Endothelial cell of umbilical vein (primary cell): ENCODE data around the gene DLST. TPM values are rescaled to one million over a fixed set of nuclear protein-coding genes. Genes with fewer than 3 reads are reported as not detected.

Experiments used
- BruUV-seq: library from RNA; stranded (reverse); fragments of 400-500 nt; replicated peaks from 2 replicates; lab custom pipeline; 2021; lab: Mats Ljungman, UMichigan
- CTCF ChIA-PET: fragments of 300-600, 350-600 bp; sonication (Branson Sonifier 250); formaldehyde crosslinking; loops from one replicate; lab custom pipeline; 2021; ENCODE audit warnings: antibody characterized with exemption, inconsistent platforms; lab: Charles Lee
- POLR2A ChIA-PET: fragments of 300-600, 350-600 bp; sonication (Branson Sonifier 250); formaldehyde crosslinking; loops from one replicate; lab custom pipeline; 2021; ENCODE audit warnings: antibody characterized with exemption, inconsistent platforms; lab: Charles Lee
- DNase-seq: peaks from one replicate; pipeline ENCODE4 v3.0.0-alpha.2; 2011; ENCODE audit warnings: low read depth, low spot score
- FAIRE-seq: peaks from 2 replicates; lab custom pipeline; 2011; peaks lifted over from hg19 to GRCh38; lab: Jason Lieb, UNC
- H2AFZ ChIP-seq: 2 replicates; pipeline ENCODE4 v1.6.0; 2012; ENCODE audit warnings: low read depth, low read length, control low read depth, inconsistent platforms
- H3K27ac ChIP-seq: 2 replicates; pipeline ENCODE4 v1.5.1; 2011; ENCODE audit warnings: low read depth, mild to moderate bottlenecking, control low read depth, low read length, moderate library complexity; ENCODE audit not compliant: insufficient read depth
- H3K27me3 ChIP-seq, 2 experiments: 2 replicates each; pipeline versions ENCODE4 v1.6.0 to v1.6.1; 2011; ENCODE audit warnings: low read length in 2 of 2, mixed read lengths in 1 of 2; ENCODE audit not compliant: control insufficient read depth in 2 of 2, insufficient read depth in 2 of 2
- H3K36me3 ChIP-seq, 2 experiments: 2 replicates in 1 of 2; 3 replicates in 1 of 2; pipeline ENCODE4 v1.5.1; 2011; ENCODE audit warnings: low read length in 2 of 2, mild to moderate bottlenecking in 1 of 2, moderate library complexity in 1 of 2; ENCODE audit not compliant: control insufficient read depth in 2 of 2, insufficient read depth in 2 of 2; ENCODE audit errors: extremely low read depth in 1 of 2
- H3K4me1 ChIP-seq: 3 replicates; pipeline ENCODE4 v1.5.1; 2011; ENCODE audit warnings: mild to moderate bottlenecking, low read length; ENCODE audit not compliant: control insufficient read depth, insufficient read depth; ENCODE audit errors: extremely low read depth
- H3K4me2 ChIP-seq: 2 replicates; pipeline ENCODE4 v1.6.1; 2011; ENCODE audit warnings: low read length, control low read depth, mixed read lengths; ENCODE audit not compliant: insufficient read depth
- H3K4me3 ChIP-seq, 3 experiments: fragments of 200-600 bp in 1 of 3; sonication (generic), shearing (Covaris generic) in 1 of 3; replicated peaks in 1 of 3; 2 replicates each; pipeline ENCODE4 v1.5.1; 2011 to 2016; ENCODE audit warnings: control low read depth in 3 of 3, low read length in 3 of 3, mild to moderate bottlenecking in 2 of 3, inconsistent platforms in 1 of 3, low read depth in 1 of 3, moderate library complexity in 1 of 3; ENCODE audit not compliant: insufficient read depth in 1 of 3
- H3K79me2 ChIP-seq: 2 replicates; pipeline ENCODE4 v1.6.0; 2012; ENCODE audit warnings: low read length, inconsistent platforms; ENCODE audit not compliant: control insufficient read depth, insufficient read depth
- H3K9ac ChIP-seq: replicated peaks from 2 replicates; pipeline ENCODE3; 2011; ENCODE audit warnings: low read length, control low read depth; ENCODE audit not compliant: insufficient read depth; ENCODE audit errors: extremely low read depth
- H3K9me1 ChIP-seq: replicated peaks from 3 replicates; pipeline ENCODE4 v1.6.0; 2011; ENCODE audit warnings: mild to moderate bottlenecking, low read length; ENCODE audit not compliant: control insufficient read depth, insufficient read depth; ENCODE audit errors: extremely low read depth
- H3K9me3 ChIP-seq: replicated peaks from 2 replicates; pipeline ENCODE4 v1.5.1; 2012; ENCODE audit warnings: low read length, inconsistent platforms; ENCODE audit not compliant: control insufficient read depth, insufficient read depth
- H4K20me1 ChIP-seq: replicated peaks from 2 replicates; pipeline ENCODE3; 2011; ENCODE audit warnings: mild to moderate bottlenecking, low read length; ENCODE audit not compliant: control insufficient read depth, insufficient read depth; ENCODE audit errors: extremely low read depth
- CTCF ChIP-seq, 2 donors: IDR thresholded peaks; 1 replicate in 1 of 2; 2 replicates in 1 of 2; pipeline ENCODE4 v1.5.1; 2011; ENCODE audit warnings: low read length in 2 of 2, mild to moderate bottlenecking in 2 of 2, moderate library complexity in 2 of 2, control low read depth in 1 of 2, inconsistent platforms in 1 of 2, low read depth in 1 of 2; ENCODE audit not compliant: insufficient read depth in 1 of 2; ENCODE audit errors: extremely low read depth in 1 of 2
- EZH2 ChIP-seq: IDR thresholded peaks from 2 replicates; pipeline ENCODE4 v1.6.1; 2012; ENCODE audit warnings: borderline replicate concordance, low read depth, mild to moderate bottlenecking, moderate library complexity, low read length, inconsistent platforms; ENCODE audit not compliant: severe bottlenecking
- FOS ChIP-seq: IDR thresholded peaks from 2 replicates; pipeline ENCODE4 v1.6.1; 2011; ENCODE audit warnings: mild to moderate bottlenecking, low read length, moderate library complexity, borderline replicate concordance; ENCODE audit not compliant: insufficient read depth
- GATA2 ChIP-seq: IDR thresholded peaks from 2 replicates; pipeline ENCODE4 v1.7.0; 2011; ENCODE audit warnings: low read depth, mild to moderate bottlenecking, moderate library complexity, mixed read lengths, low read length; ENCODE audit not compliant: insufficient read length, insufficient read depth
- JUN ChIP-seq: IDR thresholded peaks from 2 replicates; pipeline ENCODE4 v1.6.1; 2011; ENCODE audit warnings: borderline replicate concordance, low read depth; ENCODE audit not compliant: insufficient read length, insufficient read depth
- MAX ChIP-seq: IDR thresholded peaks from 2 replicates; pipeline ENCODE4 v1.6.1; 2011; ENCODE audit not compliant: insufficient read depth, insufficient read length
- MYC ChIP-seq: IDR thresholded peaks from one replicate; pipeline ENCODE4 v1.6.1; 2011; ENCODE audit warnings: mild to moderate bottlenecking, low read depth, low read length
- POLR2A ChIP-seq: IDR thresholded peaks from 2 replicates; pipeline ENCODE4 v1.6.1; 2012; ENCODE audit warnings: low read depth, mild to moderate bottlenecking, control low read depth, low read length
- POLR2AphosphoS5 ChIP-seq: IDR thresholded peaks from 2 replicates; pipeline ENCODE4 v1.6.1; 2012; ENCODE audit warnings: low read depth, mild to moderate bottlenecking, control low read depth, low read length, moderate library complexity; ENCODE audit not compliant: insufficient read depth
- dilution Hi-C: fragments of 300-500 bp; cut with MboI; formaldehyde crosslinking; loops from one replicate; pipeline ENCODE4 v1.15.0; 2019; ENCODE audit warnings: low sequenced_read_pairs; ENCODE audit not compliant: extremely low pct_ligation_motif_present
- intact Hi-C: fragments of 100-400 bp; cut with micrococcal nuclease; formaldehyde crosslinking; loops from one replicate; pipeline ENCODE4 v1.10.0; 2022
- polyA plus RNA-seq, 4 experiments: library from polyadenylated mRNA; depleted of rRNA in 3 of 4; stranded (reverse) in 3 of 4; unstranded in 1 of 4; fragments of >200 nt; gene quantifications; 2 replicates each; pipeline versions ENCODE4 v1.2.1 to v1.2.3, GENCODE V29; 2011 to 2012; ENCODE audit warnings: missing spikeins in 1 of 4
- total RNA-seq: library from RNA; stranded (reverse); gene quantifications from 2 replicates; pipeline ENCODE4 v1.2.3, GENCODE V29; 2021

The DLST gene
- total and polyA plus RNA-seq, 2 donors (not counting 3 experiments of a cell fraction or from before 2014, with no cell fraction given), result 98.4 to 110 TPM

- H3K9ac ChIP-seq, result no peak overlapping the region
- H3K9me3 ChIP-seq, result no peaks in the 10 kb centered on the region
- H3K27me3 ChIP-seq, result peaks cover 5 to 9% of the 10 kb centered on the region in 2 experiments
- DNase-seq (no peak), FAIRE-seq (no peak)
- H3K36me3 ChIP-seq, result no peaks in the 10 kb centered on the region
- no peaks in the 10 kb centered on the region for H3K79me2 ChIP-seq
- dilution Hi-C loops, result no loop called here
- BruUV-seq, result no TSS peak
- no peak overlapping the region for H3K27ac ChIP-seq
- no peaks in the 10 kb centered on the region for H3K9me1 ChIP-seq
- ChIA-PET POLR2A (no interaction called here), CTCF (interaction anchor here (0.8 to 9.4 kb wide), 6 partner anchors 8 to 37 kb away, joined by 3 to 58 read pairs (median 3); no protein-coding TSS in a partner anchor)
- intact Hi-C loops, result no loop called here
- H4K20me1 ChIP-seq, result no peaks in the 10 kb centered on the region
- no peak overlapping the region for H3K4me2 ChIP-seq
- no peak overlapping the region for H2AFZ ChIP-seq
- H3K4me1 ChIP-seq, result no peaks in the 10 kb centered on the region
- TF ChIP-seq EZH2 (no peak), POLR2A (no peak), POLR2AphosphoS5 (no peak), JUN (no peak), GATA2 (no peak), FOS (no peak), MYC (no peak), CTCF (IDR thresholded peaks at IDR 0.05; ENCODE audit: extremely low read depth in 1 of 2, insufficient read depth in 1 of 2, low read depth in 1 of 2, low read length in 2 of 2) (no peak), MAX (no peak)
- H3K4me3 ChIP-seq, result no peak overlapping the region
These were observed 13.0 kb upstream of the DLST start for GRCh38 chr14:74868739-74869138.
